HG03196 (cell line): ENCODE results near the gene ZNF276.
A peak's percentile ranks its signal among the peaks of the same experiment; 100 is the strongest.

ENCODE experiments used
- ATAC-seq: cut with Tn5 transposase; IDR thresholded peaks from one replicate; pipeline ENCODE4 v1.9.1; 2021; ENCODE audit not compliant: unreplicated experiment

Gene ZNF276

DNA sequence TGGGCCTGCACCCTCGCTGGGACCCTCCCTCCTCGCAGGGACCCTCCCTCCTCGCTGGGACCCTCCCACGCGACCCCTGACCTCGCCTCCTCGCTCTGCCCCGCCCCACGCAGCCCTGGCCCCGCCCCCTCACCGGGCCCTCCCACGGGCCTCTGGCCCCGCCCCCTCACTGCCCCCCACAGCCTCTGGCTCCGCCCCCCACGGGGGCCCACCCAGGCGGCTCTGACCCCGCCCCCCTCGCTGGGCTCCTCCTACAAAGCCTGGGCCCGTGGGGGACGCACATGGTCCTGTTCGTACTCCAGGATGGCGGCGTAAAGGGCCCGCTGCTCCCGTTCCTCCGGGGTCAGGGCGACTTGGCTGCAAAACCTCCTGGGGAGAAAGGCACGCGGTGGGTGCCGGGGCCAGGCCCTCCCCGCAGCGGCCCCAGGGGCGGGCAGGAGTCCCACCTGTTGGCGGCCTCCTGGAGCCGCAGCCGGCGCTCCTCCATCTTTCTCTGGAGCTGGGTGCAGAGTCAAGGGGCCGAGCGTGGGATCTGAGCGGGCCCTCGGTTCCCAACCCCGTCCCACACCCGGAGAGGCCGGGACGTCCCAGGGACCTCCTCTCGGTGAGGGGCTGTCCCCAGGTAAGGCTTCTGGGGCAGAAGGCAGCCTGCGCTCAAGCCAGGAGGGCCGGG lies 9.6 kb upstream of the ZNF276 start:
- ATAC-seq = no peak

DNA sequence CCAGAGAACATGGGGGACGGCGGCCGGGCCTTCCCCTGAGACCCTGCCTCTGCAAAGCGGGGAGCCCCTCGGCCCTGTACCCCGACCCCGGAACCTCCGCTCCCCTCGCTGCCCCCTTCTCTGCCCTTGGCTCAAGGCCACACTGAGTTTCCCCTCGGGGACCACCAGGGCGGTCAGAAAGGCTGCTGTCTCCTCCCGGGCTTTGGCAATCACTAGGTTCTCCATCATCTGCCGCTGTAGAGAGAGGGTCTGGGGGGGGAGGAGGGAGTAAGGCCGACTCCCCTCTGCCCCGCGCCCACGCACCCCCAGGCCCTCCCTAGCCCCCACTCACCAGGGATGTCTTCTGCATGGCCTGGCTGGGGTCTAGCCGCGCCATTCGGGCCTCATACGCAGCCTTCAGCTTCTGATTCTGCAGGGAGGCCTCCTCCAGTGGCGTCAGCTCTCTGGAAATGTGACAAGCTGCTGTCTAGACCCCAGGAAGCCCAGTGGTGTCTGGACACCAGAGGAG lies 9.0 kb upstream of the ZNF276 start:
- no peak for ATAC-seq

GRCh38 chr16:89716493-89716892 lies 4.8 kb upstream of the ZNF276 start:
- no peak for ATAC-seq

DNA sequence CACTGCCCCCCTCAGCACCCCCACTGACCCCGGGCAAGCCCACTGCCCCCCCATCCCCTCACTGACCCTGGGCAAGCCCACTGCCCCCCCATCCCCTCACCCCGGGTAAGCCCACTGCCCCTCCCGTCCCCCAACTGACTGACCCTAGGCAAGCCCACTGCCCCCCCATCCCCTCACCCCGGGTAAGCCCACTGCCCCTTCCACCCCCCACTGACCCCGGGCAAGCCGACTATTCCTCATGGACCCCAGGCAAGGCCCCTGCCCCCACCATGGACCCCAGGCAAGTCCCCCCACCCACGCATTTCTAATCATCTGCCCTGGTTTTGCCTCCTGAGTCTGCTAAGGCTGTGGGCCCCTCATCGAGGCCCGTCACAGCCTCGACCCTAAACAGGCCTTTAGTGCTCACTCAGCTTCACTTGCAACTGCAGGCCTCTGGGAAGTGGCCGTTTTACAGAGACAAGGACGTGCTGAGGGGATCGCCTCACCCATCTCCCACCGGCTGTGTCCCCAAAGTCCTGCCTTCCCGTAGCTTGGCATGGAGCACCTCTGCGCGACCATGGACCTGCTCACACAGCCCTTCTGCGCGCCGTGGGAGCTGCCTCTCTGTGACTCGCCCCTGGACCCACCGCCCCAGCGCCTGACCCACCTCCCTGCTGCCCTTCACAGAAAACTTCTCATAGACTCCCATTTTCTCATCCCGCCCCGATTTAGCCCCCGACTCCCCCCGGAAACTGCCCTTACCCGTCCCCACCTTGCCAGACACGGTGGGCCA lies 4.2 kb upstream of the ZNF276 start:
- ATAC-seq = no peak

DNA sequence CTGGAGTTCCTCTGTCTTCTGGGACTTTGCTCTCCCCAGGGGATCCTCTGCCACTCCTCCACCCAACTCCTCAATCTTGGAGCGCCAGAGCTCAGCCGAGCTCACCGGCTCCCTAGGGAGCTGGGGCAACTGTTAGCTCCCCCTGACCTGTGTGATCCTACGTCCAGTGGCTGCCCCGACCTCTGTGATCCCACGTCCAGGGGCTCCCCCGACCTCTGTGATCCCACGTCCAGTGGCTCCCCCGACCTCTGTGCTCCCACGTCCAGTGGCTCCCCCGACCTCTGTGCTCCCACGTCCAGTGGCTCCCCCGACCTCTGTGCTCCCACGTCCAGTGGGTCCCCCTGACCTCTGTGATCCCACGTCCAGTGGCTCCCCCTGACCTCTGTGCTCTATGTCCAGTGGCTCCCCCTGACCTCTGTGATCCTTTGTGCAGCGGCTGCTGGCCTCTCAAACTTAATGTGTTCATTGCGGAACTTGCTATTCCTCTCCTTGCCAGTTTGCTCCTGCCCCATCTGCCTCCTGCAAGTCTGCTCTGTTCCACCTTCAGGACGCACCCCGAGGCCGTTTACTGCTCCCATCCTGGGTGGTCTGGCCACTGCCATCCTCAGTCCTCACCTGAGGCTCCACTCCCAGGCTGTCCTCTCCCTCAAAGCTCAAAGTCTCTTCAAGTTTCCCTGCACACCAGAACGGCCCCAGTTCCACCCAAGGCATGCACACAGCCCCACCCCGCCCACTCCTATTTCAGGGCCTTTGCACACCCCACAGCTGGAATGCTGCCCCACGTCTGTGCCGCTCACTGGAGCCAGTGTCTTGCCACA lies 3.4 kb upstream of the ZNF276 start:
- no peak for ATAC-seq

DNA sequence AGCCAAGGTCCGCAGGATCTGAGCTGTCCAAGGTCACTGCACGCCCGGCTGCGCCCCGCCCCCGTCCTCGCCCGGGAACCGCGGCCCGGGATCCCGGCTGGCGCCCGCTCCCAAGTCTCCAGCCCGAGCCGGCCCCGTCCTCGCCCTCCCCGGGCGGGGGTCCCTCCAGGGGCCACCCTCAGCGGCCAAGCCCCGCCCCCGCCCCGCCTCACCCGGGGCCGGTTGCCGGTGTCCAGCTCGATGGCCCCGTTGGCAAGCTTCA lies 855 bp upstream of the ZNF276 start:
- peak; percentile 25 for ATAC-seq

GRCh38 chr16:89721546-89722391 lies 432 bp downstream of the ZNF276 start:
- peak; percentile 29 for ATAC-seq

DNA sequence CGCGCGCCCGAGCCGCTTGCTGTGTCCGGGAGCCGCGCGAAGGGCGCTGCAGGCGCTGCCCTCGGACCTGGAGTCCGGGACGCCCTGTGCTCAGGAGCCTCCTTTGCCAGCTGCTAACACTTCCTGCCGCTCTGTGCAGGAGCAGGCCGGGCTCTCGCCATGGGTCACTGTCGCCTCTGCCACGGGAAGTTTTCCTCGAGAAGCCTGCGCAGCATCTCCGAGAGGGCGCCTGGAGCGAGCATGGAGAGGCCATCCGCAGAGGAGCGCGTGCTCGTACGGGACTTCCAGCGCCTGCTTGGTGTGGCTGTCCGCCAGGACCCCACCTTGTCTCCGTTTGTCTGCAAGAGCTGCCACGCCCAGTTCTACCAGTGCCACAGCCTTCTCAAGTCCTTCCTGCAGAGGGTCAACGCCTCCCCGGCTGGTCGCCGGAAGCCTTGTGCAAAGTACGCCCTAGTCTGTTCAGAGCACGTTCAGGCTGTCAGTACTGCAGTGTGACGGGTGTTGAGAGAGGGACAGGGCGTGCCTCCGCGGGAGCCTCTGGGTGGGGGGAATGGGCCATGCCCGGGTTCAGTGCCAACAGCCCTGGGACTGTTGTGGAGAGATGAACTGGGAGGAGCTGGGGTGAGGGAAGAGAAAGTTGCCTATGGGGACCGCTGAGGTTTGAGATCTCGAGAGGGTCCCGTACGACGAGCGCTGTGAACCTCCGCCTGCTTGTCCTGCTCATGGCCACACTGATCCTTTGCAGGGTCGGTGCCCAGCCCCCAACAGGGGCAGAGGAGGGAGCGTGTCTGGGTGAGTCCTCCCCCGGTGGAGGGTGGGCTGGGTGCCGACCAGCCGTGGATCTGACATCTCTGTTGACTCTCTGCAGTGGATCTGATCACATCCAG lies 1.3 kb downstream of the ZNF276 start:
- peak; percentile 13 for ATAC-seq

DNA sequence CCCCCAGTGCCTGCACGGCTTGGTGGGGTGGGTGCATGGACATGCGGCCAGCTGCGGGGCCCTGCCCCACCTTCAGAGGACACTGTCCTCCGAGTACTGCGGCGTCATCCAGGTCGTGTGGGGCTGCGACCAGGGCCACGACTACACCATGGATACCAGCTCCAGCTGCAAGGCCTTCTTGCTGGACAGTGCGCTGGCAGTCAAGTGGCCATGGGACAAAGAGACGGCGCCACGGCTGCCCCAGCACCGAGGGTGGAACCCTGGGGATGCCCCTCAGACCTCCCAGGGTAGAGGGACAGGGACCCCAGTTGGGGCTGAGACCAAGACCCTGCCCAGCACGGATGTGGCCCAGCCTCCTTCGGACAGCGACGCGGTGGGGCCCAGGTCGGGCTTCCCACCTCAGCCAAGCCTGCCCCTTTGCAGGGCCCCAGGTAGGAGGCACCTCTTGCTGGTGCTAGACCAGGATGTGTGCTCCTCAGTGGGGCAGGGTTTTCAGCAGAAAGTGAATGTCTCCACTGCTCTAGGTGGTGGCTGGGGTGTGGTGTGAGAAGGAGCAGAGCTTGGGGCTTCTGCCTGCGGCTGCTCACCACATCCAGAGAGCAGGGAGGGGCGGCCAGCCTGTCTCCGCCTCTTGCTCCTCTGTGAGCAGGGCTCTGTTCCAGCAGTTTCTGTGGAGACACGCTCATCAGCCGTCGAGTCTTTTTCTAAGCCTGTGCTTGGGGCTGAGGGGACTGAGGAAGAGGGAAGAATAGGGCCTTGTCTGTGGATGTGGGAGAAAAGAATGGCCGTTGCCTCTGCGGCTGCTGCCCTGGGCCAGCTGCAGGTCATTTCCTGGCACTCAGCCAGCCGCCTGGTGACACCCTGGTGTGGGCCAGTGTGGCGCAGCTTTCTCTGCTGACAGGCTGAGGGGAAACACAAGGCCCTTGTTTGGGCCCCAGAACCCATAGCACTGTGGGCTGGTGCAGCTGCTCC lies 2.2 kb downstream of the ZNF276 start:
- ATAC-seq = no peak

GRCh38 chr16:89727406-89728120 lies 6.2 kb downstream of the ZNF276 start:
- no peak for ATAC-seq

DNA sequence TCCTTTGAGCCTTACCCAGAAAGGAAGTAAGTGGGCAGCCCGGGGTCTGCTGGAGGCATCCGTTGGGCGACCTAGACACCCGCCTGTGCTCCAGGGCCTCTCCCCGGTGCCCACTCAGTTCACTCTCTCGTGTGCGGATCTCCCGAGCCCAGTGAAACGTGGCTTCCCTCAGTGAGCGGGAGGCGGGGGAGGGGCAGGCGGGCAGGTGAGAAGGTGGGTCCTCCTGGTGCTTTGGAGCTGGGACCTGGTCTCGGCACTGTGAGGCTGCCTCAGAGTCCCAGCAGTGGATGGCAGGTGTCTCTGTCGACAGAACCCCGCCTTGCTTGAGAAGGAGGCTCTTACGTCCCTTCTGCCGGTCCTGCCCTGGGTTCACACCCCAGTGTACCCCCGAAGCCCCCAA lies 8.0 kb downstream of the ZNF276 start:
- ATAC-seq = no peak

GRCh38 chr16:89729863-89730593 lies 8.7 kb downstream of the ZNF276 start:
- ATAC-seq = no peak

GRCh38 chr16:89730610-89731234 lies 9.4 kb downstream of the ZNF276 start:
- no peak for ATAC-seq

GRCh38 chr16:89732142-89732917 lies 11.0 kb downstream of the ZNF276 start:
- ATAC-seq = no peak

DNA sequence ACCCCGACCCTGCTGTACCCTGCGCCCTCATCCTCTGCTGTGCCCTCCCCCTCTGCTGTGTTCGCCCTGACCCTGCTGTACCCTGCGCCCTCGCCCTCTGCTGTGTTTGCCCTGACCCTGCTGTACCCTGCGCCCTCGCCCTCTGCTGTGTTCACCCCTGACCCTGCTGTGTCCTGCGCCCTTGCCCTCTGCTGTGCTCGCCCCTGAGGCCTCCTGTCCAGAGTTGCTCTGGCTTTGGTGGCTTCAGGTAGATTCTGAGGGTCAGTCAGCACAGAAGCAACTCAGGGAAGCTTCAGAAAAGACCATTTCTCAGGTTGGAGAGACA lies 11.5 kb downstream of the ZNF276 start:
- no peak for ATAC-seq

DNA sequence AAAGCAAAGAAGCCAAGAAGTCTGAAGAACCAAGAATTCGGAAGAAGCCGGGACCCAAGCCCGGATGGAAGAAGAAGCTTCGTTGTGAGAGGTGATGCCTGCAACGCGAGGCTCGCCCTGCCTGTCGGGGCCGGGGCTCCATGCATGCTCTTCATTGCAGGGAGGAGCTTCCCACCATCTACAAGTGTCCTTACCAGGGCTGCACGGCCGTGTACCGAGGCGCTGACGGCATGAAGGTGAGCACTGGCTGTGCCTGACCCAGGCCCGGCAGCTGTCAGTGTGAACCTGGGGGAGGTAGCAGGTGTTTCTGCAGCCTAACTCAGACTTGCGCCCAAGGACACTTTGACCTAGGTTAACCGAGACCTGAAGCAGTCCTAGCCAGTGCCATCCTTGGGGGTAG lies 12.0 kb downstream of the ZNF276 start:
- no peak for ATAC-seq
